Measurements from ENCODE around the gene MT2A.

MT2A gene

GRCh38 chr16:56640076-56640475 is 31.7 kb downstream of the MT2A start:
- Histone ChIP-seq H3K4me1 (ENCODE audit: insufficient read depth, low read length) (peaks cover 2% of the 10 kb centered on the region), H3K9me3 (ENCODE audit: low read length) (no peaks in the 10 kb centered on the region), H3K27me3 (ENCODE audit: insufficient read depth, low read length) (peaks cover 98% of the 10 kb centered on the region), H2AFZ (ENCODE audit: low read depth, low read length) (no peak overlapping the region), H3K4me3 (ENCODE audit: low read length) (no peak overlapping the region), H3K36me3 (ENCODE audit: insufficient read depth, low read length) (no peaks in the 10 kb centered on the region)

- H3K4me3 ChIP-seq (ENCODE audit: low read length) = no peak overlapping the region
- H3K27me3 ChIP-seq (ENCODE audit: insufficient read depth, low read length) = peaks cover 98% of the 10 kb centered on the region
- H2AFZ ChIP-seq (ENCODE audit: low read depth, low read length) = no peak overlapping the region
- H3K9me3 ChIP-seq (ENCODE audit: low read length) = no peaks in the 10 kb centered on the region
- peaks cover 2% of the 10 kb centered on the region for H3K4me1 ChIP-seq (ENCODE audit: insufficient read depth, low read length)
- no peaks in the 10 kb centered on the region for H3K36me3 ChIP-seq (ENCODE audit: insufficient read depth, low read length)
Observed at GRCh38 chr16:56641166-56641565, 32.8 kb downstream of the MT2A start.

GRCh38 chr16:56643080-56643778 is 34.8 kb downstream of the MT2A start:
- H3K4me3 ChIP-seq (ENCODE audit: low read length) = no peak overlapping the region
- H3K9me3 ChIP-seq (ENCODE audit: low read length) = no peaks in the 10 kb centered on the region
- H2AFZ ChIP-seq (ENCODE audit: low read depth, low read length) = no peak overlapping the region
- peaks cover 2% of the 10 kb centered on the region for H3K4me1 ChIP-seq (ENCODE audit: insufficient read depth, low read length)
- H3K27me3 ChIP-seq (ENCODE audit: insufficient read depth, low read length) = peaks cover 98% of the 10 kb centered on the region
- no peaks in the 10 kb centered on the region for H3K36me3 ChIP-seq (ENCODE audit: insufficient read depth, low read length)

- no peaks in the 10 kb centered on the region for H3K36me3 ChIP-seq (ENCODE audit: insufficient read depth, low read length)
- H3K4me3 ChIP-seq (ENCODE audit: low read length) = no peak overlapping the region
- peaks cover 98% of the 10 kb centered on the region for H3K27me3 ChIP-seq (ENCODE audit: insufficient read depth, low read length)
- H2AFZ ChIP-seq (ENCODE audit: low read depth, low read length) = no peak overlapping the region
- no peaks in the 10 kb centered on the region for H3K4me1 ChIP-seq (ENCODE audit: insufficient read depth, low read length)
- no peaks in the 10 kb centered on the region for H3K9me3 ChIP-seq (ENCODE audit: low read length)
Observed at GRCh38 chr16:56643833-56644232, 35.4 kb downstream of the MT2A start.

GRCh38 chr16:56645311-56645710 is 36.9 kb downstream of the MT2A start:
- H3K4me1 ChIP-seq (ENCODE audit: insufficient read depth, low read length) = no peaks in the 10 kb centered on the region
- no peak overlapping the region for H2AFZ ChIP-seq (ENCODE audit: low read depth, low read length)
- no peaks in the 10 kb centered on the region for H3K9me3 ChIP-seq (ENCODE audit: low read length)
- no peaks in the 10 kb centered on the region for H3K36me3 ChIP-seq (ENCODE audit: insufficient read depth, low read length)
- H3K27me3 ChIP-seq (ENCODE audit: insufficient read depth, low read length) = peaks cover 96% of the 10 kb centered on the region
- H3K4me3 ChIP-seq (ENCODE audit: low read length) = no peak overlapping the region

GRCh38 chr16:56645838-56646237 is 37.5 kb downstream of the MT2A start:
- no peak overlapping the region for H3K4me3 ChIP-seq (ENCODE audit: low read length)
- H3K27me3 ChIP-seq (ENCODE audit: insufficient read depth, low read length) = peaks cover 96% of the 10 kb centered on the region
- no peaks in the 10 kb centered on the region for H3K36me3 ChIP-seq (ENCODE audit: insufficient read depth, low read length)

GRCh38 chr16:56647641-56648431 is 39.5 kb downstream of the MT2A start:
- Histone ChIP-seq H3K27me3 (ENCODE audit: insufficient read depth, low read length) (peaks cover 96% of the 10 kb centered on the region), H3K9me3 (ENCODE audit: low read length) (no peaks in the 10 kb centered on the region), H3K36me3 (ENCODE audit: insufficient read depth, low read length) (no peaks in the 10 kb centered on the region), H3K4me3 (ENCODE audit: low read length) (no peak overlapping the region), H3K4me1 (ENCODE audit: insufficient read depth, low read length) (no peaks in the 10 kb centered on the region), H2AFZ (ENCODE audit: low read depth, low read length) (no peak overlapping the region)

More at GRCh38 chr16:56645838-56646237, 37.5 kb downstream of the MT2A start:
- H2AFZ ChIP-seq (ENCODE audit: low read depth, low read length) = no peak overlapping the region
- no peaks in the 10 kb centered on the region for H3K4me1 ChIP-seq (ENCODE audit: insufficient read depth, low read length)
- H3K9me3 ChIP-seq (ENCODE audit: low read length) = no peaks in the 10 kb centered on the region

GRCh38 chr16:56649271-56649670 is 40.9 kb downstream of the MT2A start:
- Histone ChIP-seq H3K4me3 (ENCODE audit: low read length) (no peak overlapping the region), H3K27me3 (ENCODE audit: insufficient read depth, low read length) (peaks cover 92% of the 10 kb centered on the region), H3K4me1 (ENCODE audit: insufficient read depth, low read length) (no peaks in the 10 kb centered on the region), H3K36me3 (ENCODE audit: insufficient read depth, low read length) (no peaks in the 10 kb centered on the region), H3K9me3 (ENCODE audit: low read length) (no peaks in the 10 kb centered on the region), H2AFZ (ENCODE audit: low read depth, low read length) (no peak overlapping the region)

GRCh38 chr16:56649820-56650219 is 41.4 kb downstream of the MT2A start:
- no peaks in the 10 kb centered on the region for H3K36me3 ChIP-seq (ENCODE audit: insufficient read depth, low read length)
- H3K27me3 ChIP-seq (ENCODE audit: insufficient read depth, low read length) = peaks cover 89% of the 10 kb centered on the region
- H2AFZ ChIP-seq (ENCODE audit: low read depth, low read length) = no peak overlapping the region
- H3K4me3 ChIP-seq (ENCODE audit: low read length) = no peak overlapping the region
- H3K9me3 ChIP-seq (ENCODE audit: low read length) = no peaks in the 10 kb centered on the region
- H3K4me1 ChIP-seq (ENCODE audit: insufficient read depth, low read length) = no peaks in the 10 kb centered on the region

GRCh38 chr16:56651586-56651985 is 43.2 kb downstream of the MT2A start, which contains the start of gene MT1B:
Gene MT1B (plus strand): TSS chr16:56651886. CDS start chr16:56651954, 68 bp downstream.
- H3K36me3 ChIP-seq (ENCODE audit: insufficient read depth, low read length) = no peaks in the 10 kb centered on the region
- H2AFZ ChIP-seq (ENCODE audit: low read depth, low read length) = no peak within 1 kb of the TSS
- H3K9me3 ChIP-seq (ENCODE audit: low read length) = no peaks in the 10 kb centered on the region
- H3K27me3 ChIP-seq (ENCODE audit: insufficient read depth, low read length) = peaks cover 82% of the 10 kb centered on the region
- H3K4me1 ChIP-seq (ENCODE audit: insufficient read depth, low read length) = no peaks in the 10 kb centered on the region
- H3K4me3 ChIP-seq (ENCODE audit: low read length) = no peak within 1 kb of the TSS

GRCh38 chr16:56652600-56652999 is 44.2 kb downstream of the MT2A start:
- Histone ChIP-seq H3K4me1 (ENCODE audit: insufficient read depth, low read length) (no peaks in the 10 kb centered on the region), H3K4me3 (ENCODE audit: low read length) (no peak overlapping the region), H3K27me3 (ENCODE audit: insufficient read depth, low read length) (peaks cover 79% of the 10 kb centered on the region), H3K36me3 (ENCODE audit: insufficient read depth, low read length) (no peaks in the 10 kb centered on the region), H2AFZ (ENCODE audit: low read depth, low read length) (no peak overlapping the region), H3K9me3 (ENCODE audit: low read length) (no peaks in the 10 kb centered on the region)

GRCh38 chr16:56653218-56653617 is 44.8 kb downstream of the MT2A start:
- H3K27me3 ChIP-seq (ENCODE audit: insufficient read depth, low read length) = peaks cover 79% of the 10 kb centered on the region

GRCh38 chr16:56657555-56658326 is 49.4 kb downstream of the MT2A start, which contains the start of gene MT1F:
Gene MT1F (plus strand): TSS chr16:56657959. CDS start chr16:56658059, 100 bp downstream.
- Histone ChIP-seq H3K27me3 (ENCODE audit: insufficient read depth, low read length) (peaks cover 82% of the 10 kb centered on the region), H2AFZ (ENCODE audit: low read depth, low read length) (no peak within 1 kb of the TSS), H3K36me3 (ENCODE audit: insufficient read depth, low read length) (no peaks in the 10 kb centered on the region), H3K9me3 (ENCODE audit: low read length) (peaks cover 4% of the 10 kb centered on the region), H3K4me3 (ENCODE audit: low read length) (peak within 1 kb of the TSS; percentile 35), H3K4me1 (ENCODE audit: insufficient read depth, low read length) (no peaks in the 10 kb centered on the region)

More at GRCh38 chr16:56653218-56653617, 44.8 kb downstream of the MT2A start:
- H3K36me3 ChIP-seq (ENCODE audit: insufficient read depth, low read length) = no peaks in the 10 kb centered on the region
- no peaks in the 10 kb centered on the region for H3K9me3 ChIP-seq (ENCODE audit: low read length)
- no peak overlapping the region for H3K4me3 ChIP-seq (ENCODE audit: low read length)
- no peak overlapping the region for H2AFZ ChIP-seq (ENCODE audit: low read depth, low read length)
- H3K4me1 ChIP-seq (ENCODE audit: insufficient read depth, low read length) = no peaks in the 10 kb centered on the region
